Neural crest cell (in vitro differentiated cells): ENCODE measurements around the gene SMIM35. TPM values are rescaled to one million over a fixed set of nuclear protein-coding genes. Genes with fewer than 3 reads are reported as not detected.
A peak's percentile ranks its signal among the peaks of the same experiment; 100 is the strongest.

Source experiments
- DNase-seq: peaks from one replicate; pipeline ENCODE4 v3.0.0; 2021; ENCODE audit warnings: low read depth, mixed read lengths, low spot score
- H3K27ac Mint-ChIP-seq: one replicate; pipeline ENCODE4 v1.8.0; 2021; ENCODE audit warnings: mild to moderate bottlenecking, mixed read lengths; ENCODE audit not compliant: unreplicated experiment
- H3K27me3 Mint-ChIP-seq: 2 replicates; pipeline ENCODE4 v1.8.0; 2021; ENCODE audit warnings: low read depth, mild to moderate bottlenecking, mixed read lengths
- H3K36me3 Mint-ChIP-seq: 2 replicates; pipeline ENCODE4 v1.8.0; 2021; ENCODE audit warnings: low read depth, mild to moderate bottlenecking, mixed read lengths
- H3K4me1 Mint-ChIP-seq: 2 replicates; pipeline ENCODE4 v1.8.0; 2021; ENCODE audit warnings: mixed read lengths
- H3K4me3 Mint-ChIP-seq: one replicate; pipeline ENCODE4 v1.8.0; 2021; ENCODE audit warnings: mild to moderate bottlenecking, mixed read lengths
- H3K9me3 Mint-ChIP-seq: 2 replicates; pipeline ENCODE4 v1.8.0; 2021; ENCODE audit warnings: mixed read lengths
- CTCF ChIP-seq: fragments of 200-600 bp; sonication (generic); conservative IDR thresholded peaks from 2 replicates; pipeline ENCODE4 v1.5.0; 2021; ENCODE audit warnings: antibody characterized with exemption, mild to moderate bottlenecking
- total RNA-seq: library from RNA; stranded (reverse); gene quantifications from 2 replicates; pipeline ENCODE4 v1.2.1, GENCODE V29; 2021

The SMIM35 gene
- total RNA-seq, 1 donor from 2014 or later = not detected

GRCh38 chr11:117992620-117993019 lies 94.1 kb downstream of the SMIM35 start:
- Mint-ChIP-seq H3K36me3 (no peaks in the 10 kb centered on the region), H3K27ac (no peak overlapping the region), H3K27me3 (peaks cover 16% of the 10 kb centered on the region), H3K4me1 (no peaks in the 10 kb centered on the region), H3K4me3 (no peak overlapping the region), H3K9me3 (peaks cover 2% of the 10 kb centered on the region)
- DNase-seq = no peak
- no peak for TF ChIP-seq CTCF

DNA sequence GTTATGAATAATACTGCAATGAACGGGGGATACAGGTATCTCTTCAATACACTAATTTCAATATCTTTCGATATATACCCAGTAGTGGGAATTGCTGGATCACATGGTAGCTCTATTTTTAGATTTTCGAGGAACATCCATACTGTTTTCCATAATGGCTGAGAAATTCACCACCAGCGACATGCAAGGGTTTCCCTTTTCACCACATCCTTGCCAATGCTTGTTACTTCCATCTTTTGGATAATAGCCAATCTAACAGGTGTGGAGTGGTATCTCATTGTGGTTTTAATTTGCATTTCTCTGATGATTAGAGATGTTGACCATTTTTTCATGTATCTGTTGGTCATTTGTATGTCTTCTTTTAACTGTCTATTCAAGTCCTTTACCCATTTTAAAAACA lies 94.6 kb downstream of the SMIM35 start:
- Mint-ChIP-seq H3K36me3 (no peaks in the 10 kb centered on the region), H3K4me1 (no peaks in the 10 kb centered on the region), H3K4me3 (no peak overlapping the region), H3K27ac (no peak overlapping the region), H3K9me3 (peaks cover 2% of the 10 kb centered on the region), H3K27me3 (peaks cover 21% of the 10 kb centered on the region)
- TF ChIP-seq CTCF = no peak
- no peak for DNase-seq

DNA sequence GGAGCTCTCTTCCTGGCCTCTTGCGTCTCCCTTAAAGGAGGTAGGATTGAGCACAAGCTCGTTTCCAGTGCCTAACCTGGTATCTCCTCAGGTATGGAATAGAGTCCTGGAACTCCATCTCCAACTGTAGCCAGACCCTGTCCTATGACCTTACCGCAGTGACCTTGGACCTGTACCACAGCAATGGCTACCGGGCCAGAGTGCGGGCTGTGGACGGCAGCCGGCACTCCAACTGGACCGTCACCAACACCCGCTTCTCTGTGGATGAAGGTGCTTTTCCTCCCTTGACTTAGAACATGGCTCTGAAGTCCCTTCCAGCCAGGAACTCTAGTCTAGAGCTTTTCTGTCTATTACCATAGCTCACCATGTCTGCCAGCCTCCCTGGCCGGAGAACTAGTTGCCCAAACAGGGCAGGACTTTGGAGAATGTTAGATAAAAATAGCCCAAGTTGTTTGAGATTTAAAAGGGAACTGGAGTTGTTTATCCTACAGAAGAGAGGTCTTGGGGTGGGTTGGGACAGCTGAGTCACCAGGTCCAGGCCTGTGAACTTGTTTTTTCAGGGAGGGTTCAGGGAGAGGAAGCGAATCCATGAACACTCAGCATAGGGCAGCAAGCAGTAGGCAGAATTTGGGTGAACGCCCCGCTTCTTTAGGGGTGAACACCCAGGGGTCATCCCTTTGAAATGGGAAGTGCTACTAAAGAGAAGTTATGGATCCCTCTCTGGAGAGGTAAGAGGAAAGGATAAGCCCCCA lies 97.2 kb downstream of the SMIM35 start:
- TF ChIP-seq CTCF = no peak
- Mint-ChIP-seq H3K36me3 (no peaks in the 10 kb centered on the region), H3K27me3 (peaks cover 42% of the 10 kb centered on the region), H3K9me3 (peaks cover 2% of the 10 kb centered on the region), H3K27ac (no peak overlapping the region), H3K4me1 (peaks cover 9% of the 10 kb centered on the region), H3K4me3 (no peak overlapping the region)
- DNase-seq = no peak

DNA sequence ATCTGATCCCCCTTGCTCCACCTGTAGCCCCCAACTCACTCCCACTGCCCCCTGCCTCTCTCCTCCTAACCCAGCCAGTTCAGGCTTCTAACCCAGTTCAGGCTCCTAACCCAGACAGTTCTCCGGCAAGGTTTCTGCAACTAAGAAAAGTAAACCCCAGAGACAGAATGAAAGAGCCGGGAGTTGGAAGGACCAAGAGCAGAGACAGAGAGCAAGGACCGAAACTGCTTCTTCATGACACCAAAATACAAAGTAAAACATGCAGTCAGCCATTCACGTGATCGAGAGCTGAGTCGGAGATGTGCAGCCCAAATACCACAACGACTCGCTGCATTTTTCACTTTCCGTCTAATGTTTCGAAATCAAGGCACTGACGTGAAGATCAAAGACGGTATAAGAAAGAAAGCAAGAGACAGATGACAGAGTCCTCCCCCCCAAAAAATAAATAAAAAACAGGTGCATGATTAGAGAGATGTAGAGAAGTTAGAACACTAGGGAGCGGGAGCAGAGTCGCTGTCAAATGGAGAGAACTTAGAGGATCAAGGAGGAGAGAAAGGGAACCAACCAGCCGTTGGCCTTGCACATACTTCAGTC lies 99.7 kb downstream of the SMIM35 start:
- Mint-ChIP-seq H3K27me3 (peaks cover 55% of the 10 kb centered on the region), H3K36me3 (no peaks in the 10 kb centered on the region), H3K9me3 (no peaks in the 10 kb centered on the region), H3K27ac (no peak overlapping the region), H3K4me1 (peaks cover 9% of the 10 kb centered on the region), H3K4me3 (peak overlapping the region; percentile 77)
- TF ChIP-seq CTCF = no peak
- DNase-seq = no peak

GRCh38 chr11:117985953-117986887 lies 100.5 kb downstream of the SMIM35 start, which contains the start of gene IL10RA:
Gene IL10RA (plus strand): TSS chr11:117986394. CDS start chr11:117986468, 74 bp downstream.
- TF ChIP-seq CTCF = no peak
- Mint-ChIP-seq H3K27me3 (peaks cover 60% of the 10 kb centered on the region), H3K27ac (peak within 1 kb of the TSS; percentile 77), H3K9me3 (no peaks in the 10 kb centered on the region), H3K4me1 (peaks cover 9% of the 10 kb centered on the region), H3K36me3 (no peaks in the 10 kb centered on the region), H3K4me3 (peak within 1 kb of the TSS; percentile 84)
- DNase-seq = peak; percentile 70
